ENCODE data around the gene BCO2. TPM values are rescaled to one million over a fixed set of nuclear protein-coding genes. Genes with fewer than 3 reads are reported as not detected.

The BCO2 gene
- total RNA-seq, 1 donor from 2014 or later: 11.0 TPM

DNA sequence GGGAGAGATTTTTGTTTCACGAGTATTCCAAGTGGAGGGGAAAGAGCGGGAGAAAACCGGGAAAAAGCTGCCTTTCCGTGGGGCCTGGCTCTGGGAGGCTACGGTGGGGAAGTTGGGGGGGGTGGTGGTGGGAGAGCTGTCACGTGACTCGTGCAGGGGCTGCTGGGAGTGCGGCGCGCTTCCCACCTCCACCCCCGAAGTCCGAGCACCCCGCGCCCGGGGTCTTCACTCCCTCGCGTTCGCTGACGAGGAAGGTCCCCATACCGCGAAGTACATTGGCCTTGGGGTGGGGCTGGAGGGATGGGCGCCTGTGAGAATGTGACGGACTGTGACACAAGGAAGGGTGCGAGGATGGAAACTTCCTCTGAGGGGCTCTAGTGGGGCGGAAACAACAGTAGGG lies 8.2 kb upstream of the BCO2 start, which contains the start of gene TEX12:
Gene TEX12 (plus strand): TSS at position 228 of the 400 bp plus-strand sequence. CDS start 1,897 bp downstream, outside the sequence.
- no peaks in the 10 kb centered on the region for H3K9me3 ChIP-seq
- intact Hi-C loops (cut with DNase I): no loop called here
- no peaks in the 10 kb centered on the region for H3K36me3 ChIP-seq
- no peaks in the 10 kb centered on the region for H3K4me1 ChIP-seq
- no peaks in the 10 kb centered on the region for H3K27me3 ChIP-seq
- peak within 1 kb of the TSS; percentile 34 for H3K27ac ChIP-seq
- no peak within 1 kb of the TSS for H3K4me3 ChIP-seq
- no peak for DNase-seq (ENCODE audit: extremely low spot score in 2 of 2)
- TF ChIP-seq, protein P1, sequence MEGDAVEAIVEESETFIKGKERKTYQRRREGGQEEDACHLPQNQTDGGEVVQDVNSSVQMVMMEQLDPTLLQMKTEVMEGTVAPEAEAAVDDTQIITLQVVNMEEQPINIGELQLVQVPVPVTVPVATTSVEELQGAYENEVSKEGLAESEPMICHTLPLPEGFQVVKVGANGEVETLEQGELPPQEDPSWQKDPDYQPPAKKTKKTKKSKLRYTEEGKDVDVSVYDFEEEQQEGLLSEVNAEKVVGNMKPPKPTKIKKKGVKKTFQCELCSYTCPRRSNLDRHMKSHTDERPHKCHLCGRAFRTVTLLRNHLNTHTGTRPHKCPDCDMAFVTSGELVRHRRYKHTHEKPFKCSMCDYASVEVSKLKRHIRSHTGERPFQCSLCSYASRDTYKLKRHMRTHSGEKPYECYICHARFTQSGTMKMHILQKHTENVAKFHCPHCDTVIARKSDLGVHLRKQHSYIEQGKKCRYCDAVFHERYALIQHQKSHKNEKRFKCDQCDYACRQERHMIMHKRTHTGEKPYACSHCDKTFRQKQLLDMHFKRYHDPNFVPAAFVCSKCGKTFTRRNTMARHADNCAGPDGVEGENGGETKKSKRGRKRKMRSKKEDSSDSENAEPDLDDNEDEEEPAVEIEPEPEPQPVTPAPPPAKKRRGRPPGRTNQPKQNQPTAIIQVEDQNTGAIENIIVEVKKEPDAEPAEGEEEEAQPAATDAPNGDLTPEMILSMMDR (IDR thresholded peaks at IDR 0.05): no peak
- no peak for TF ChIP-seq POLR2AphosphoS5 (IDR thresholded peaks at IDR 0.05; ENCODE audit: insufficient read depth in 1 of 2, low read depth in 1 of 2)
- TF ChIP-seq POLR2A (IDR thresholded peaks at IDR 0.05): no peak

DNA sequence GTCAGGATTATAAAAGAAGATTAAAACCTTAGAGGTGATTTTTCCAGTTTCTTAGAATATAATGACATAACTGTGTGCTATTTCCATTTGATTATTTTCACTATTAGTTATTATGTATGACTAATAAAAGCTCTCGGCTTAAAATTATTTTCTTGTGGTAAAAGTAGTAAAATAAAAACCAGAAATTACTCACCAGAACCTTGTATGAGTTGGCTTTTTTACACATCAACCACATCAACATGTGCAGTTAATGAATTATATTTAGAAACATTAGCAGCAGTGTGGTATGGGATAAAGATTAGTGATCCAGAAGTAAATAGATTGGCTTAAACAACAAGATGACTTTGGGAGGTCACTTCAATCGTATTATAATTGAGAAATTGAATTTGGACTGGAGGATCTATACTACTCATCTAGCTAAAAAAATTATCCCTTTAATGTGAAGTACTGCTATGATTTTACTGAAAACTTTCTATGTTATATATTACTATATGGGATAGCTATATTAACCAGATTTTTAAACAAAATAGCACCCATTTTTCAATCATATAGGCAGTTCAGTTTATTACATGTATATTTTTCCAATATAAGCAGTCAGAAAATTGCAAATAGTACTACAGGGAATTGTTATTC lies 2.8 kb upstream of the BCO2 start:
- peaks cover 13% of the 10 kb centered on the region for H3K4me1 ChIP-seq
- H3K4me3 ChIP-seq: no peak overlapping the region
- H3K9me3 ChIP-seq: no peaks in the 10 kb centered on the region
- TF ChIP-seq POLR2A (IDR thresholded peaks at IDR 0.05) (no peak), POLR2AphosphoS5 (IDR thresholded peaks at IDR 0.05; ENCODE audit: insufficient read depth in 1 of 2, low read depth in 1 of 2) (no peak)
- TF ChIP-seq, protein P1 (IDR thresholded peaks at IDR 0.05): no peak
- H3K27ac ChIP-seq: no peak overlapping the region
- H3K36me3 ChIP-seq: no peaks in the 10 kb centered on the region
- no peaks in the 10 kb centered on the region for H3K27me3 ChIP-seq
- intact Hi-C loops (cut with DNase I): no loop called here
- DNase-seq (ENCODE audit: extremely low spot score in 2 of 2): no peak

DNA sequence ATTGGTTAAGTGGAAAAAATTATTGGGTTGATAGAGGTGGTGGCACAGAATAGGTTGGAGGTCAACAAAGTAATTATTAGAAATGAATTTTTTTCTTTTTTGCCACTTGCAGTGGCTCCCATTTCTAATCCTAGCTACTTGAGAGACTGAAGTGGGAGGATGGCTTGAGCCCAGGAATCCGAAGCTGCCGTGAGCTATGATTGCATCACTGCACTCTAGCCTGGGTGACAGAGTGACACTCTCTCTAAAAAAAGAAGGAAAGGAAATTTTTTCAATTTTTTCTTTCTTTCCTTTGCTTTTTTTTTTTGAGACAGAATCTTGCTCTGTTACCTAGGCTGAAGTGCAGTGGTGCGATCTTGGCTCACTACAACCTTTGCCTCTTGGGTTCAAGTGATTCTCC lies 2.2 kb upstream of the BCO2 start:
- no peaks in the 10 kb centered on the region for H3K36me3 ChIP-seq
- no peaks in the 10 kb centered on the region for H3K9me3 ChIP-seq
- H3K27me3 ChIP-seq: no peaks in the 10 kb centered on the region
- H3K27ac ChIP-seq: no peak overlapping the region
- intact Hi-C loops (cut with DNase I): no loop called here
- DNase-seq (ENCODE audit: extremely low spot score in 2 of 2): no peak
- peaks cover 13% of the 10 kb centered on the region for H3K4me1 ChIP-seq
- TF ChIP-seq POLR2A (IDR thresholded peaks at IDR 0.05) (no peak), POLR2AphosphoS5 (IDR thresholded peaks at IDR 0.05; ENCODE audit: insufficient read depth in 1 of 2, low read depth in 1 of 2) (no peak)
- TF ChIP-seq, protein P1 (IDR thresholded peaks at IDR 0.05): no peak
- H3K4me3 ChIP-seq: no peak overlapping the region

DNA sequence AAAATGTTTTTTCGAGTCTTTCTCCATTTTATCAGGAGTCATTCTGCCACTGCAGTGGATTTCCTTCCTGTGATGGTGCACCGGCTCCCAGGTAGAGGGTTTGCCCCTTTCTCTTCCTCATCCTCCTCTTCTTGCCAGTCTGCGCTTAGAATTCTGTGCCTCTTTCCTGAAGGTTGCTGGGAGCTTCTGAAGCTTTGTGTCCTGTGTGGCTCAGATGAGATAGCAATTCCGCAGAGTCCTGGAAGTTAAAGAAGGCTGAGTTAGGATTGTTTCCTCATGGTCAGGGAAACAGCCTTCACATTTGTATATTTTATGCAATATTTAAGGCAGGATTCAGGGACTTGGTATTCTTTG lies 264 bp downstream of the BCO2 start:
- H3K4me3 ChIP-seq: peak overlapping the region; percentile 32 to 34
- peaks cover 13% of the 10 kb centered on the region for H3K4me1 ChIP-seq
- peak overlapping the region; percentile 78 for H3K27ac ChIP-seq
- H3K9me3 ChIP-seq: no peaks in the 10 kb centered on the region
- no peak for DNase-seq (ENCODE audit: extremely low spot score in 2 of 2)
- intact Hi-C loops (cut with DNase I): no loop called here
- no peak for TF ChIP-seq POLR2A (IDR thresholded peaks at IDR 0.05)
- TF ChIP-seq, protein P1 (IDR thresholded peaks at IDR 0.05): no peak
- no peaks in the 10 kb centered on the region for H3K36me3 ChIP-seq
- no peaks in the 10 kb centered on the region for H3K27me3 ChIP-seq

DNA sequence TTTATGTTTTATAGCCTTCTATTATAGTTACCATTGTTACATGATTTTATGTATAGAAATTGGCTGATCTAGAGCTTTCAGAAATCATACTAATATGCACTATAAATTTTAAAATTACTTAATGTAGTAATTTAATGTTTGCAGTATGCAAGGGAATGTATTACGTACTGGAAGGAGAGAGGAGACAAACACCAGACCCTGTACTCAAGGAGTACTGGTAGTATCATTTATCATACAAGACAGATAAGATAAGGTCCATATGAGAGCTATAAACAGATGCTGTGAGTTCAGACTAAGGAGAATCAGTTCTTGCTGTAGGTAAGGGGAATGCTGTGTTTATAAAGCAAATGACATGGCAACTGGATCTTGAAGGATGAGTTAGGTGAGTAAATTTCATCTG lies 765 bp downstream of the BCO2 start:
- peak overlapping the region in 1 of 2 donors; percentile 34 for H3K4me3 ChIP-seq
- H3K4me1 ChIP-seq: peaks cover 13% of the 10 kb centered on the region
- H3K27me3 ChIP-seq: no peaks in the 10 kb centered on the region
- TF ChIP-seq POLR2AphosphoS5 (IDR thresholded peaks at IDR 0.05; ENCODE audit: insufficient read depth in 1 of 2, low read depth in 1 of 2) (no peak), POLR2A (IDR thresholded peaks at IDR 0.05) (no peak)
- TF ChIP-seq, protein P1 (IDR thresholded peaks at IDR 0.05): no peak
- H3K36me3 ChIP-seq: no peaks in the 10 kb centered on the region
- H3K9me3 ChIP-seq: no peaks in the 10 kb centered on the region
- H3K27ac ChIP-seq: no peak overlapping the region
- intact Hi-C loops (cut with DNase I): no loop called here
- DNase-seq (ENCODE audit: extremely low spot score in 2 of 2): no peak

All from vagina (tissue), 2 donors.